HAP-1 (cell line): ENCODE data around the gene FNBP1.
"Not testable (repeated sequence)": the region's sequence is repeated elsewhere in the genome, so short reads cannot be mapped to it uniquely, and the experiment has no call there.

ENCODE experiments used
- DNase-seq, 2 experiments: peaks; one replicate each; pipeline ENCODE4 v3.0.0-alpha.2; 2016 to 2020; ENCODE audit warnings: low spot score in 2 of 2
- H3K27me3 ChIP-seq: fragments of 250-450 bp; sonication (Bioruptor Pico); 2 replicates; pipeline ENCODE4 v1.5.1; 2020; ENCODE audit warnings: low read depth, mild to moderate bottlenecking, moderate library complexity
- H3K36me3 ChIP-seq: fragments of 250-450 bp; sonication (Bioruptor Pico); replicated peaks from 2 replicates; pipeline ENCODE4 v1.5.1; 2020; ENCODE audit warnings: mild to moderate bottlenecking
- H3K4me1 ChIP-seq: fragments of 250-450 bp; sonication (Bioruptor Pico); 2 replicates; pipeline ENCODE4 v1.5.1; 2020; ENCODE audit warnings: mild to moderate bottlenecking
- H3K4me3 ChIP-seq: fragments of 250-450 bp; sonication (Bioruptor Pico); 2 replicates; pipeline ENCODE4 v1.5.1; 2020; ENCODE audit warnings: mild to moderate bottlenecking, moderate library complexity
- H3K9me3 ChIP-seq: fragments of 250-450 bp; sonication (Bioruptor Pico); 2 replicates; pipeline ENCODE4 v1.5.1; 2020; ENCODE audit warnings: mild to moderate bottlenecking, moderate library complexity
- in situ Hi-C: fragments of 300-500 bp; cut with MboI; formaldehyde crosslinking; loops from 3 replicates; pipeline ENCODE4 v1.14.3; 2020; ENCODE audit warnings: low sequenced_read_pairs, inconsistent platforms, mixed read lengths

The FNBP1 gene

DNA sequence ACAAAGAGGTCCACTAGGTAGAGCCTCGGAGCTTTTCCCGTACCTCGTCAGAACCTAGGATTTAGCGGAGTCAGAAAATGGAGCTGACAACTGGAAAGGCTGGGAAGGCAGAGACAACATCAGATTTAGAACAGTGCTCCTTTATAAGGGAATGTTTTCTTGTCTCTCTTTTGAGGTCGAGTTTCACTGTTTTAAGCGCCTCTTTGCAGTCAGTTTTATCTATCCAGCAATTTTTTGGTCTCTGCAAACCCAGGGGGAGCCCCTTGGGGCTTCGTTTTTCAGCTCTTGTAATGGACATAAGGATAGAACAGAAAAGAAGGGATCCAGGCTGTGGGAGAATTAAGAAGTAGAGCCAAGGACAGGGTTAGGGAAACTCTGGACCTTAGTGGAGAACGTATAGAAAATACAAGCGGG, 80.5 kb downstream of the FNBP1 start:
- Histone ChIP-seq H3K4me1 (peaks cover 15% of the 10 kb centered on the region), H3K27me3 (no peaks in the 10 kb centered on the region), H3K36me3 (no peaks in the 10 kb centered on the region; the same call in 1 of the 2 replicates), H3K9me3 (no peaks in the 10 kb centered on the region), H3K4me3 (no peak overlapping the region)
- in situ Hi-C loops, result no loop called here
- no peak for DNase-seq

DNA sequence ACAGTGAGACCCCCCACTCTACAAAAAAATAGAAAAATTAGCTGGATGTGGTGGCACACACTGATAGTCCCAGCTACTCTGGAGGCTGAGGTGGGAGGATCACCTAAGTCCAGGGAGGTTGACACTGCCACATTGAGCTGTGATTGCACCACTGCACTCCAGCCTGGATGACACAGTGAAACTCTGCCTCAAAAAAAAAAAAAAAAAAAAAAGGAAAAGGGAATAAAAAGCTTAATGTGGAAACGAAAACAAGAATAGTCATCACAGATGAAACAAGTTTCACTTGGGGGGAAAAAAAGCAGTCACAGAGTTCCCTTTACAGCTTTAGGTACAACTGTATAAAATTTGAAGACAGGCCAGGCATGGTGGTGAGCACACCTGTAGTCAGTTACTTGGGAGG, 84.2 kb downstream of the FNBP1 start:
- no peaks in the 10 kb centered on the region for H3K27me3 ChIP-seq
- H3K4me3 ChIP-seq, result no peak overlapping the region
- H3K36me3 ChIP-seq, result peaks cover 7% of the 10 kb centered on the region; the same call in 1 of the 2 replicates
- no peaks in the 10 kb centered on the region for H3K9me3 ChIP-seq
- DNase-seq, result no peak
- in situ Hi-C loops, result no loop called here
- peaks cover 2% of the 10 kb centered on the region for H3K4me1 ChIP-seq

DNA sequence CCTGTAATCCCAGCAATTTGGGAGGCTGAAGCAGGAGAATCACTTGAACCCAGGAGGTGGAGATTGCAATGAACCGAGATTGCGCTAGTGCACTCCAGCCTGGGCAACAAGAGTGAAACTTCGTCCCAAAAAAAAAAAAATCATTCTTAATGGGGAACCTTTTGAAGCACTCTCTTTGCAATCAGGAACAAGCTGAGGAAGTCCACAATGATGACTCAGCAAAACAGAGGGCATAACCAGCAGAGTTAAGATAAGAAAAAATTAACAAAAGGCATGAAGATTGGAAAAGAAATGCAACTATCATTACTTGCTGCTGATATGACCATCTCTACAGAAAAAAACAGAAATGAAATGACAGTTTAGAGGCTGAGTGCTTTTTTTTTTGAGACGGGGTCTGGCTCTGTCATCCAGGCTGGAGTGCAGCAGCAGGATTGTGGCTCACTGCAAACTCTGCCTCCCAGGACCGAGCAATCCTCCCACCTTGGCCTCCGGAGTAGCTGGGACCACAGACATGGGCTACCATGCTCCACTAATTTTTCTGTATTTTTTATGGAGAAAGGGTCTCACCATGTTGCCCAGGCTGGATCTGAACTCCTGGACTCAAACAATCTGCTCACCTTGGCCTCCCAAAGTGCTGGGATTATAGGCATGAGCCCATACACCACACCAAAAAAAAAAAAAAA, 88.0 kb downstream of the FNBP1 start:
- Histone ChIP-seq H3K4me1 (no peaks in the 10 kb centered on the region), H3K36me3 (peaks cover 7% of the 10 kb centered on the region; the same call in 1 of the 2 replicates), H3K9me3 (no peaks in the 10 kb centered on the region), H3K27me3 (no peaks in the 10 kb centered on the region), H3K4me3 (no peak overlapping the region)
- in situ Hi-C loops, result no loop called here
- no peak for DNase-seq

DNA sequence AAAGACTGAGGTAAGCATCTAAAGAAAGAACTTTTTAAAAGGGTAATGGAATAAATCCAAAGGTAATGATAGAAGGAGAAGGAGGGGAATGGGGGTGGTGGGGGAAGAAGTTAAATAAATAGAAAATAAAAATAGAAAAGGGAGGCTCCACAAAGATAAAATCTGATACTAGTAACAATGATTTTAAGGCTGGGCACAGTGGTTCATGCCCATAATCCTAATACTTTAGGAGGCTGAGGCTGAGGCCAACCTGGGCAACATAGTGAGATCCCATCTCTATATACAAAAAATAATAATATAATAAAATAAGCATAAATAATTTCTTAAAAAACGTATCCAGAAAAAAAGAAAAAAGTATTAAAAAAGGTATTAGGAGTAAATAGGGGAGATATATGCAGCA, 89.3 kb downstream of the FNBP1 start:
- Histone ChIP-seq H3K27me3 (no peaks in the 10 kb centered on the region), H3K4me1 (no peaks in the 10 kb centered on the region), H3K9me3 (no peaks in the 10 kb centered on the region), H3K36me3 (peaks cover 9% of the 10 kb centered on the region; the same call in 1 of the 2 replicates), H3K4me3 (no peak overlapping the region)
- in situ Hi-C loops, result no loop called here
- no peak for DNase-seq

DNA sequence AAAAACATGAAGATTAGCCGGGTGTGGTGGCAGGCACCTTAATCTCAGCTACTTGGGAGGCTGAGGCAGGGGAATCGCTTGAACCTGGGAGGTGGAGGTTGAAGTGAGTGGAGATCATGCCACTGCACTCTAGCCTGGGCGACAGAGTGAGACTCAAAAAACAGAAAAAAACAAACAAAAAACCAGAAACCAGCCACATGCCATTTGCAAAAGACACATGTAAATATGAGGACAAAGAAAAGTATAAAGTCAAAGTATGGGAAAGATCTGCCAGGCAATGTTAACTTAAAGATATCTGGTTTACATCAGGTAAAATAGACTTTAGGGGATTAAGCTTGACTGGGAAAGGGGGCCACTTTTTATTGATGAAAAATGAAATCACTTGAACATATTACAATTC, 90.7 kb downstream of the FNBP1 start:
- no peaks in the 10 kb centered on the region for H3K4me1 ChIP-seq
- no peak for DNase-seq
- in situ Hi-C loops, result no loop called here

DNA sequence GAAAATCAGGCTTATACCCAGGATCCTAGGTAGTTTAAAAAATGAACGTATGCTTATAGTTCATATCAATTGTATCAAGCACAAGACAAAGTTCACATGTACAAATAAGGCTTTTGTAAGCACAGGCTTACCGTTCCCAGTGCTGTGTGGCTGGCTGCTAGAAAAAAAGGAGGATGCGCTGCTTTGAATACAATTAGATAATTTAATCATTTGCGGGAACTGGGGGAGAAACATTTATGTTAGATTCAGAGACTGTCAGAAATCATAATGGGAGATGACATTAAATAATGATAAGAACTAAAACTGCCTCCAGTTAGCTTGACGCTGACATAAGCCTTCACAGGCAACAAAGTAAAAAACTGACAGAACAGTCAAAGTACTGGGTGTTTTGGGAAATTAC, 93.2 kb downstream of the FNBP1 start:
- 0 out of 2 replicates have a peak, but pooled peaks cover 3% of the 10 kb centered on the region for H3K4me1 ChIP-seq
- in situ Hi-C loops, result no loop called here

More for the DNA sequence above, 90.7 kb downstream of the FNBP1 start:
- Histone ChIP-seq H3K9me3 (no peaks in the 10 kb centered on the region), H3K27me3 (no peaks in the 10 kb centered on the region), H3K36me3 (peaks cover 9% of the 10 kb centered on the region; the same call in 1 of the 2 replicates), H3K4me3 (no peak overlapping the region)

DNA sequence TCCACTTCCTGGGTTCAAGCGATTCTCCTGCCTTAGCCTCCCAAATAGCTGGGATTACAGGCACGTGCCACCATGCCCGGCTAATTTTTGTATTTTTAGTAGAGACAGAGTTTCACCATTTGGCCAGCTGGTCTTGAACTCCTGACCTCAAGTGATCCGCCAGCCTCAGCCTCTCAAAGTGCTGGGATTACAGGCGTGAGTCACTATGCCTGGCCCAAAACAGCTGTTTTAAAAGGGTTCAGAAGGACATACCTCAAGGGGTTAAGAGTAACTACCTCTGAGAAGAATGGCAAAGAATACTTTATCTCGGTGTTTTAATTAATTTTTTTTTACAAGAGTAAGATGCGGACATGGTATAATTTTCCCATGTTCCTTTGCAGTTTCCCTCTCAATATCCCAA, 94.4 kb downstream of the FNBP1 start:
- H3K27me3 ChIP-seq, H3K4me3 ChIP-seq, H3K9me3 ChIP-seq, H3K4me1 ChIP-seq, in situ Hi-C loops, H3K36me3 ChIP-seq, DNase-seq: not testable (repeated sequence)

More for the DNA sequence above, 93.2 kb downstream of the FNBP1 start:
- no peaks in the 10 kb centered on the region for H3K27me3 ChIP-seq
- no peak for DNase-seq
- H3K4me3 ChIP-seq, result no peak overlapping the region
- peaks cover 8% of the 10 kb centered on the region for H3K36me3 ChIP-seq
- H3K9me3 ChIP-seq, result no peaks in the 10 kb centered on the region

DNA sequence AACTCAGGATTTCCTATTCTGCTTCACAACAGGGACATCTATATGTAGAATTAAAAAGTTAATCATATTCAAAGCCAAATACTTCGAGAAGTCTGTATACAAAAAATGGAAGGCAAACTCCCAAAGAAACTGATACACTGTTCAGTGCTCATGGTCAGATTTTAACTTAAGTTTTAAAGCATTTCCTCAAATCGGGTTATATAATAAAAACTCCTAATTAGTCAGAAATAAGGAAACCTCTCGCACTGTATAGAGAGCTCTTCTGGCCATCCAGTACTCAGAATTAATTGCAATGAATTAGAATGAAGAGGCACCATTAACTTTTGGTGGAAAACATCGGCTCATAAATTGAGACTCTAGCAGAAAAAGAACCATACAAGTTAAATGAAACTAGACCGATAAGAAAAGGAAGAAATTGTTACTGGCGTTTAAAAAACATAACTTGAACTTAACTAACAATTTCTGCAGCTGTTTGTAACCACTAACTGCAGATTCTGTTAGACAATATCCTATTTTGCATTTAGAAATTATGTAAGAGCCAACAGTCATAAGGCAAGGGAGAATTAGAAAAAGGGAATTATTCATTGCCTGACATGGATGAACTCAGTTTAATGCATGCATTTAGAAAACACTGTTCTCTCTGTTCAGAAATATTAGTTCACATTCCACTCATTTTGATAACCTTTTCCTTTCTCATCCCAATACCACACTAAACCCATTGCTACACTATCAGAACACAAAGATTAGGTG, 96.6 kb downstream of the FNBP1 start:
- H3K9me3 ChIP-seq, result peaks cover 8% of the 10 kb centered on the region
- H3K27me3 ChIP-seq, result no peaks in the 10 kb centered on the region
- H3K4me1 ChIP-seq, result 0 out of 2 replicates have a peak, but pooled peaks cover 3% of the 10 kb centered on the region
- DNase-seq, result no peak
- H3K36me3 ChIP-seq, result peaks cover 8% of the 10 kb centered on the region
- in situ Hi-C loops, result no loop called here
- no peak overlapping the region for H3K4me3 ChIP-seq

DNA sequence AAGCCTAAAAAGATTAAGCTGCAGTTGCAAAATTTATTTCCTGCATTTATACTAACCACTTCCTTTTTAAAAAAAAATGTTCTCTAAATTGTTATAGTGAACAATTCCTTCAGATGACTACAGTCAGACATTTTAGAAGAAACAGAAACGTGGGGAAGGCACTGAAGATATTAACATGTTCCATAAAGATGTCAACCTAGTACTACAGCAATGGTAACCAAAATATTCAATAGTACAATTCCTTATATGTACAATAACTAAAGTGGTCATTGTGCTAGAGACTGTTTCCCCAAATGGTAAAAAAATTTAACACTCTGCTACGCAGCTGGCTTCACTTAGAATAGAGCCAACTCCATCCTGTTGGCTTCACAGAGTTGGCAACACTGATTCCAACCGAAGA, 97.7 kb downstream of the FNBP1 start:
- DNase-seq, result no peak
- no peaks in the 10 kb centered on the region for H3K27me3 ChIP-seq

DNA sequence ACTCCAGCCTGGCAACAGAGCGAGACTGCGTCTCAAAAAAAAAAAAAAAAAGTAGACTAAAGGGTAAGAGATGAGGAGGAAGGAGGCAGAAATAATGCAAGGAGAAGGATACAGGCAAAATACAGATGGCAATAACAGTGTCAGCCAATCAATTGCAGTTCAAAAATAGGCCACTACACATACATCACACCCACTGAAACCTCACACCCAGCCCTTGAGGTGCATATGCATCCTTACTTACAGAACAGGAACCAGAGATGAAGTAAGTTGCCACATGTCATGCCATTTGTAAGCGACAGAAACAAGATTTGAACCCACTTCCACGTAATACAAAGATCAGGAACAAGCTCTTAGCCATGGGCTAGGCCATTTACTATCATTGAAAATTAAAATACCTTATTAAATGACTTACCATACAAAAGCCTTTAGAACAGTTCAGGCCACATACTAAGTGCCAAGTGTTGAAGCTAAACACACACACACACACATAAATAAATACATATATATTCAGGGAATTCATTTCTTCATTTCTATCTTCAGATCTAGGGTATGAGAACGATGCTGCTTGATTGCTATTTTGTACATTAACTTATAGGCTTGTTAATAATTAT, 98.4 kb downstream of the FNBP1 start:
- Histone ChIP-seq H3K27me3 (no peaks in the 10 kb centered on the region), H3K9me3 (peaks cover 12% of the 10 kb centered on the region), H3K36me3 (peaks cover 8% of the 10 kb centered on the region), H3K4me3 (no peak overlapping the region), H3K4me1 (peaks cover 7% of the 10 kb centered on the region)
- in situ Hi-C loops, result no loop called here
- no peak for DNase-seq

More for the DNA sequence above, 97.7 kb downstream of the FNBP1 start:
- H3K4me1 ChIP-seq, result 0 out of 2 replicates have a peak, but pooled peaks cover 3% of the 10 kb centered on the region
- no peak overlapping the region for H3K4me3 ChIP-seq
- H3K9me3 ChIP-seq, result peaks cover 12% of the 10 kb centered on the region
- in situ Hi-C loops, result no loop called here
- peaks cover 8% of the 10 kb centered on the region for H3K36me3 ChIP-seq

DNA sequence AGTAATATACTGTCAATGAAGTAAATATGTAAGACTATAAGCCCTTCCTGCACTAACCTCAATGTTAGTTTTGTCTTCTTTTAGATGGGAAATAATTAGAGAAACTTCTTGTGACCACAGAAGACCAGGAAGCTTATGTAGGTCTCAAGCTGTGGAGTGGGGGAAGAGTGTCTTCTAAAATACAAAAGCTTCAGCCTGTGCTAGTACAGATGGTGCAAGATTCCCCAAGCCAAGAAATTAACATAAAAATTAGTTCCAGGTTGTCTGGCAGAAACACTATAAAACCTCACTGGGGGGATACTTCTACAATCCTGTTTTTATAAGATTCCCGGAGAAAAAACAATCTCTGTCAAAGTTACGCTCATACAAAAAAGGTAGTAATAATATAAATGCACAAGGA, 103.6 kb downstream of the FNBP1 start:
- Histone ChIP-seq H3K4me1 (peaks cover 21% of the 10 kb centered on the region), H3K36me3 (no peaks in the 10 kb centered on the region; the same call in 1 of the 2 replicates), H3K9me3 (peaks cover 12% of the 10 kb centered on the region), H3K4me3 (no peak overlapping the region), H3K27me3 (no peaks in the 10 kb centered on the region)
- peak in 1 of 2 experiments; percentile 36 for DNase-seq
- in situ Hi-C loops, result no loop called here

DNA sequence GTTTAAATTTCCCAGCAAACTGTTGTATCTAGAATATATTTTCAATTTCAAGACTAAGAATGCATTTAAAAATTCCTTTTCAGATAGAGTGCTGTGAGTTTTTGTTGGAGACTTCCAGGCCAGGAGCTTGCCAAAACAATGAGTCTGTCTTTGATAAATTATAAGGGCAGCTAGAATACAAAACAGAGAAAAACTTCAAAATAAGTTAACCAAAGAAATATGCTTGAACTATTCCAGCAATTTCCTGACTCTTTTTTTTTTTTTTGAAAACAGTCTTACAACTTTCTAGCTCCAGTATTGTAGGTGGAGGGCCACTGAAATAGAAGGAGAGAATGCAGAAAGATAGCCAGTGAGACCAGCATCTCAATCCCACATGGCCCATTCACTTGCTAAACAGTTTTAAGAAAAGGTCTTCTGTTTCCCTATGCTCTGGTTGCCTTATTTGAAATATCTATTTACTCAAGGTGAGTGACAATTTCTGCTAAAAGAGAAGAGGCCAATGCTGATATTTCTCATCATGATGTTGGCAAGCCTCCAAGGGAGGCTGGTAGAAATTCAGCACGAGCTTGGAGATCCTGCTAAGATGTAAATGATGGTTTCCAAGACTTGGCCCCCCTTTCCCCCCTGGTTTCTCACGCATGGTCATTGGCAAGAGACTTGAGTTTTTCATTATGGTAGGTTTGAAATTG, 104.6 kb downstream of the FNBP1 start:
- Histone ChIP-seq H3K27me3 (no peaks in the 10 kb centered on the region), H3K4me1 (peaks cover 21% of the 10 kb centered on the region), H3K4me3 (no peak overlapping the region), H3K36me3 (no peaks in the 10 kb centered on the region; the same call in 1 of the 2 replicates), H3K9me3 (peaks cover 12% of the 10 kb centered on the region)
- in situ Hi-C loops, result no loop called here
- peak; percentile 38 to 70 for DNase-seq

DNA sequence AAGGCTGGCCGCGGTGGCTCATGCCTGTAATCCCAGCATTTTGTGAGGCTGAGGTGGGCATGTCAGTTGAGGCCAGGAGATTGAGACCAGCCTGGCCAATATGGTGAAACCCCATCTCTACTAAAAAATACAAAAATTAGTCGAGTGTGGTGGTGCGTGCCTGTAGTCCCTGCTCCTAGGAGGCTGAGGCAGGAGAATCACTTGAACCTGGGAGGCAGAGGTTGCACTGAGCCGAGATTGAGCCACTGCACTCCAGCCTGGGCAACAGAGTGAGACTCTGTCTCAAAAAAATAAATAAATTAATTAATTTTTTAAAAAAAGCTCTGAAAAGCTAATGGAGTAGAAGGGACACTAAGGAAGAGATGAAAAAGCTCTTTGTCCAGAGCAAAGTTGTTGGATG, 105.1 kb downstream of the FNBP1 start:
- H3K36me3 ChIP-seq, H3K4me3 ChIP-seq, DNase-seq, in situ Hi-C loops, H3K27me3 ChIP-seq: not testable (repeated sequence)
- H3K4me1 ChIP-seq, result peaks cover 21% of the 10 kb centered on the region
- peaks cover 12% of the 10 kb centered on the region for H3K9me3 ChIP-seq
